Islet of Langerhans (tissue), 1 donor: ENCODE results near the gene IRF2.

ENCODE experiments used
- FAIRE-seq: peaks from one replicate; lab custom pipeline; 2011; peaks lifted over from hg19 to GRCh38; lab: Jason Lieb, UNC

IRF2 gene

DNA sequence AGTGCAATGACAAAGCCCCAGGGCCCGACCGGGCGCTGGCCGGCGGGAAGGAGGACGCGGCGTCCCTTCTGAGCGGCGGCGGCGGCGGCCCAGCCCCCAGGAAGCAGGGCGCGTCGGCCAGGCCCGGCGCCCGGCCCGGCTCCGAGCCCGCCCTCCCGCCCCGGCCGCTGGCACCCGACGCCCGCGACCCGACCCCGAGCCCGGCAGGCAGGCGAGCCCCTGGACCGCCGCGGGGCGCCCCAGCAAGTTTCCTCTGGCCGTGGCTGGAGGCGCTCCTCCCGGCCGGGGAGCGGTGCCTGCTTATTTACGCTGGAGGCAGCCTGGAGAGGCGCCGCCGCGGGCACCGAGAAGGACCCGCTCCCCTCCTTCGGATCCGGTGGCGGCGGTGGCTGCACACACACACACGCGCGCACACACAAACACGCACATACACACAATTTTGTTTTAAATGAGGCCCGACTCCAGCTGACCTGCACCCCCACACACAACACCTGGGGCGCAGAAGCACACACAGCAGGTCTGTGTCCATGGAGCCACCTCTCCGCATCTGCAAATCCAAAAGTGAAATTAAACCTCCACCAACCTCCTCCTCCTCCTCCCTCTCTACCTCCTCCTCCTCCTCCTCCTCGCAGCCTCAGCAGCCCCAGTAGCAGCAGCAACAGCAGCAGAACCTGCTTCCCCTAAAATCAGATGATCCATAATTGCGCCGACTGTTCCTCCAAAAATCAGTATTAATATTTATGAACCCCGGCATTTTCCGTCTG lies 669 bp downstream of the IRF2 start:
- FAIRE-seq: no peak

DNA sequence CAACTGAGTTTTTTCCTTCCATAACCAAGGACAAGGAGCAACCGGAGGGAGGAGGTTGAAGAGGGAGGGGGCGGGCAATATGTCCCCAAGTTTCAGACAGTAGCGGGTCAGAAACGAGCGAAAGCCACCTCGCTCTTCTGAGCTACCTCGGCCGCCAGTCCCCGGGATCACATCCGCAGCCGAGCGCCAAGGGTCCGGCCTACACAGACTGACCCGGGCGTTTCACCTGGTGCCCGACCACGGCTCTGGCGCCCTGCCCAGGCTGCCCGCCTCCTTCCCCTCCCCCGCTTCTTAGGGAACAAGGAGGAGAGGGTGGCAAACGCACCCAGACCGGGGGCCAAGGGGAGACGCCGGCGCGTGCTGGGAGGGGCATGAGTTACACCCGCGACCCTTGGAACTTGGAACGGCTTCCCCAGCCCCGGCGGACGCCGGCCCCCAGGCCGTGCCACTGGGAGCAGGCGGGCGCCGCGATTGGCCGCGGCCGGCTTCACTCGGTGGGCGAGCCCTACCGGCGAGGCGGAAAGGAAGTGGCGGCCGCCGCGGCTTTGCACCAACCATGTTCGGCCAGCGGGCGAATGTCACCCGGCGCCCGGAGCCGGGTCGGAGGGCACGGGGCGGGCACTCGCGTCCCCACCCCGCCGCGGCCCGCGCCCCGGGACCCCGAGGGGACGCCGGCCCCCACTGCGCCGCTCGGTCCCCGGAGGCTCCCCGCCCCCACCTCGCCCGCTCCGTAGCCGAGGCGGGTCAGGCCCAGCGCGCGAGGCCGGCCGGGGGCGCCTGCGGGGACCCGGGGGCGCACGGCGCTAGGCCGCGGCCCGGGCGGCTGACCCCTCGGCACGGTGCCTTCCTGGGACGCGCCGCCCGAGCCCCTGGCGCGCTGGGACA lies 1.5 kb downstream of the IRF2 start:
- no peak for FAIRE-seq

GRCh38 chr4:184471881-184472613 lies 2.3 kb downstream of the IRF2 start:
- no peak for FAIRE-seq

DNA sequence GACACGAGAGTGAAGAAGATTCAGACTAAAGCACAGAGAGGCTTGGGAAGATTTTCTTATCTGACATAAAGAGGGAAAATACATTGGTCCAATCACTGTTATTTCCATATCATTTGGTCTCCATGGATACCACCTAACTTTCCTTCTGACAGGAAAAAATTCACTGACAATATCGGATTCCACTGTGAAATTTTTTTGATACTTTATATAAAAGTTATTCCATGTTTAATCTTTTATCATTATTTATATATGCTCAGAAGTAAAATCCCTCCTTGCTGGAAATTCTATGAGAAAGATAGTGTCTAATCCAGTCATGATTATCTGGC lies 3.6 kb downstream of the IRF2 start:
- FAIRE-seq: no peak

GRCh38 chr4:184466634-184467033 lies 7.7 kb downstream of the IRF2 start:
- no peak for FAIRE-seq

DNA sequence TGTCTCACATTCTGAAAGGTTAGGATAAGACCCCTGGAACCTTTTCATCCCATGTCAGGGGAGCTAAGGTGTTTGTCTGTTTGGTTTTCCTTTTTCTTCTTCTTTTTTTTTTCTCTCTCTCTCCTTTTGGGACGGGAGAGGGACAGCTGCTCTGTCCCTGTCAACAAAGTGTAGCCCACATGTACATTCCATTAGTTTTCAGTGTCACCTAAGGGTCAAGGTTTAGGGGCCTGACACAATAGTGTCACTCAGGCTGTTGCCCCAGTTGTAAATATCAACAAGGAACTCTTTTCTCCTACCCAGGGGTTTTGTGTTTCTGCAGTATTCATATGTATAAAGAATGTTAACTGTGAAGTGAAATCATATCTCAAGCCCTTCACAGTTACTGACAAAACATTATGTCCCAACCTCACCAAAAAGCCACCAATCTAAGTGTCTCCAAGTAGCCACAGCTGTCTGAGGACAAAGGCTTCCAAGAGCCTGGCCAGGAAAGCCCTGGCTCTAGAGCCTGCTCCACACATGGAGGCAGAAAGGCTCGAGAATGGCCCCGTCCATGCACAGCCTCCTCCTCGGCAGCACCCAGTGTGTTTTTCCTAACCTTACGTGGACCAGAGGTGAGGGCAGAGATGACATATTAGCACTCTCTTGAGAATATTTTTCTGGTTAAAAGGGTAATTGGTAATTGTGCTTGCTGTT lies 9.4 kb downstream of the IRF2 start:
- no peak for FAIRE-seq

- no peak for FAIRE-seq
These were observed 10.5 kb downstream of the IRF2 start for GRCh38 chr4:184463856-184464255.

GRCh38 chr4:184463158-184463557 lies 11.2 kb downstream of the IRF2 start:
- no peak for FAIRE-seq

DNA sequence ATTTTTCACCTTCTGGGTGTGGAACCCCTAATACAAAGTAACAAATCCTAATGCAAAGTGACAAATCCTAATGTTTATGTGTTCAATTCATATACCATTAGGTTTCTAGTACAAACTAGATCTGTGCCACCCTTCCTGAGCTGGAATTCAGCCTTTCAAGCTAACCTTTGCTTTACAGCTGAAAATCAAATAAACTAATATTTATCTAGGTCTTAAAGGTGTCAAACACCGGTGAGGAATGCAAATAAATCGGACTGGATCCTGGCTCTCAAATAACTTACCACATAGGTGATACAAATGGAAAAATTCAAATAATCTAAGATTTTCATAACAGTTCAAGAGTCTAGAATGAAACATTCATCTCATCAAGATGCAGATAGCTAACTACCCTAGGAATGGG lies 11.6 kb downstream of the IRF2 start:
- no peak for FAIRE-seq

- peak; percentile 68 for FAIRE-seq
These were observed 12.5 kb downstream of the IRF2 start for GRCh38 chr4:184461711-184462441.

DNA sequence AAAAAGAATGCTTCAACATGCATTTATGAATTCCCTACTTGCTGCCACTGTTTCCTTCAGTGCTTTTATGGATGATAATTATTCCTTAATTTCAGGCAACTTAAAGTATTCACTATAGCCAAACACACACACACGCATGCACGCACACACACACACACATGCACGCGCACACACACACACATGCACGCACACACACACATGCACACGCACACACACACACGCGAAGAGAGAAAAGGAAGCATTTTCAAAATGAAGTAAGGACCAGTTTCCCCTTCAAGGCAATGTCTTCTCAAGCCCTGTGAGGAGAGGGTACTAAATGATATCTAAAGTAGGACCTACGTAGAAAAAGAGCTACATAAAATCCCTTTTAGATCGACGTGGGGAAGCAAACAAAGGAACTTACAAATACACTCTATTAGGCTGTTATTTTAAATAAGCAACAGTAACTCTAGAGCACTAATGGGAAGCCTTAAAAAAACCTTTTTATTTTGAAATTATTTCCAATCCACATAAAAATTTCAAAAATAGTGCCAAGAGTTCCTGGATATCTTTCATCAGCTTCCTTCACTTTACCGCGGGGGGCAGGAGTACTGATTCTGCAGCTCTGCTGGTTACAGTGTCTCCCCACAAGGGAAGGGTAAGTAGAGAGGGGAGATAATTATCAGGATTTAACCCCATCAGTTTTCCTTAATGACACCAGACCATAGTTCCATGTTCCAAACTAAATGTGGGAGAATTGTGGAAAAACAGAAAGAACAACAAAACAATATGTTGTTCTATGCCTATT lies 13.7 kb downstream of the IRF2 start:
- FAIRE-seq: no peak

DNA sequence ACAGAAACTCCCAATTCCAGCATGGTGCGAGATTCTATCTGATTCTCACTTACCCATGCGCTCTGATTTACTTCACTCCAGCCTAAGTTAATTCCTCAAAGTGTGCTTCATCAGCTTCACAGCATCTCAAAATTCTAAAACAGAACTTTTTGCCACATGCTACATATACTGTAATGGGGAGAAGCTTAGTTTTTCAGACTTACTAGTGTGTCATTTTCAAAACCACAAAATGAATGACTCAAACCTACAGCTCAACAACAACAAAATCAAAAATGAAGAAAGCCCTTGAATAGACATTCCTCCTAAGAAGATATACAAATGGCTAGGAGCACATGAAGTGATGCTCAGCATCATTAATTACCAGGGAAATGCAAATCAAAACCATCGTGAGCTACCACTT lies 14.9 kb downstream of the IRF2 start:
- FAIRE-seq: no peak

- no peak for FAIRE-seq
These were observed 16.7 kb downstream of the IRF2 start for GRCh38 chr4:184457535-184458249.

DNA sequence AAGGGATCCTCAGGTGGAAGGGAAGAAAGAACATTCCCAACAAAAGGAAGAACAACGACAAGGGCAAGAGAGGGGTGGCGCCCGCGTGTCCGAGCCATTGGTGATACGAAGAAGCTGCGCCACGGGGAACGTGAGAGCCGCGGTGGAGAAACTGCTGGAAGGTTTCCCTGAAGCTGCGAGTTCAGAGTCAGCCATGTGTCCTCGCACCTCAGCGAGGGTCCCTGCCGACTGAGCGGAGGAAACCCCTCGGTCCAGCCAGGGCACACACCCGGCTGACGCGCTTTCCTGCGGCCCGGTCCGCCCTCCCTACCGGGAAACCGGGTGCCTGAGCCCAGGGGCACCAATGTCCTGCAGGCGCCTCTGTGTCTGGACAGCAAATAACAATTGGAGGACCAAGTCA lies 18.0 kb downstream of the IRF2 start:
- no peak for FAIRE-seq

- FAIRE-seq: no peak
These were observed 19.1 kb downstream of the IRF2 start for GRCh38 chr4:184455299-184455698.

DNA sequence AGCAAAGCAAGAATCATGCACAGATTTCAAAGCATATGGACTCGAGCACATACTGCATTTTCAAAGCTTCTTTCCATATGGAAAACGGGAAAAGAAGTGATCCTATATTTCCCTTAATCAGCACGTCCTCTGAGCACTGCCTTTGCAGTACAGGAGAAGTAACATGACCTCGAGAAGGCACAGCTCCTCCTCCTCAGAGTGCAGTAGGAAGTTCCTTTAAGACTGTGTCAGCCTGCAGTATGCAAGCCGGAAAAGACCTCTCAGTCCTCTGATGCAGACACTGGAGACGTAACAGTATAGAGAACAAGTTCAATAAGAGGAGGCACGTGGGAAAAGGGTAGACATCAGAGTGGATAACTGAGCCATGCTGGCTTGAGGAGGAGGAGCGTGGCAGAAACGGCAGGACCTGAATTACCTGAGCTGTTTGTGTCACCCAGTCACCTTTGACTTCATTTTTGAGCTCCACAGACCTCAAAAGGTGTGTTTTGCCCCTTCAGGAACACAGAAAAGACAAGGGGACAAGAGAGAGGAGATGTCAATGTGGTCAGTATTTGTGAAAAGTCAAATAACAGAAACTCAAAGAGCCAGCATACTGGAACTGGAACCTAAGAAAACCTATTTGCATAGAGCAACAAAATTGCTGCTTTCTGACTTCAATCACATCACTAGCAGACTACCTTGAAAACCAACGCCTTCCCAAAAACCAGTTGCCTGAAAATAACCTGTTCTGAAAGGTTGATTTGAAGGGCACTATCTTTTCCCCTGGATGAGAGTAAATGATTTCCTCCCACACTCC lies 20.8 kb downstream of the IRF2 start:
- no peak for FAIRE-seq

DNA sequence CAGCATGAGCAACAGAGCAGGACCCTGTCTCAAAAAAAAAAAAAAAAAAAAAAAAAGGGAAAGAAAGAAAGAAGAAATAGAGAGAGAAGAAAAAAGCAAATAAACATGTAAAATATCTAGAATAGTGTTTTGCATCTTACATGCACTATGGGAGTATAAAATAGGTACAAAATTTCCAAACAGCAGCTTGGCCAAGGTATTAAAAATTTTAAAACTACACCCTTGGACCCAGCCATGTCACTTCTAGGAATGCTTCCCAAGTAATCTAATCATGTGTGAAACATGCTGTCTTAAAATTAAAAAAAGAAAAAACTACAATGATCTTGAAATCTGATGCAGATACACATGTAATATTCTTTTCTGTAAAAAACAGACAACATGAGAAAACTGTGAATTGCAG lies 21.6 kb downstream of the IRF2 start:
- FAIRE-seq: no peak

DNA sequence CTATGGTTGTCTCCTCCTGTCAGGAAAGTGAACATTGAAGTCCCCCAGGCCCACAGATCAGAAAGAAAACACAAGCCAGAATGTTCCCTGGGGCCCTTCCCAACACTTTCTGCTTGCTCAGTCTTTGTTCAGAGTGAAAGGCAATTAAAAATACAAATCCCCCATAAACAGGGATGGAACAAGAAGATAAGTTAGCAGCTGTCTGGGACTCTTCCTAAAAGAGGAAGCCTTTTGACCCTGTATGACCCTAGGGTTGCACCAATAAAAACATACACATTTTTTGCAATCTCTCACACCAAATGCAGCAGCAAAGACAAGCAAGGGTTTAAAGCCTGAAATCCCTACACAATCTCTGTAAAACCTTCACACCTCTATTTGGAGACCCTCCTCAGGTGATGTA lies 22.6 kb downstream of the IRF2 start:
- FAIRE-seq: no peak

- no peak for FAIRE-seq
These were observed 23.4 kb downstream of the IRF2 start for GRCh38 chr4:184450743-184451535.
